PC-9 (cell line): ENCODE data around the gene TXNL4A.

Experiments
- EZH2 ChIP-seq: fragments of 200-600 bp; sonication (generic); IDR thresholded peaks from 2 replicates; pipeline ENCODE4 v1.8.0; 2017; ENCODE audit warnings: antibody characterized with exemption, low read depth
- TF ChIP-seq, protein P1 (sequence below): fragments of 200-600 bp; sonication (generic); conservative IDR thresholded peaks from 2 replicates; pipeline ENCODE4 v1.6.1; 2017; ENCODE audit warnings: mixed run types, antibody characterized with exemption, mild to moderate bottlenecking, moderate library complexity

DNA sequence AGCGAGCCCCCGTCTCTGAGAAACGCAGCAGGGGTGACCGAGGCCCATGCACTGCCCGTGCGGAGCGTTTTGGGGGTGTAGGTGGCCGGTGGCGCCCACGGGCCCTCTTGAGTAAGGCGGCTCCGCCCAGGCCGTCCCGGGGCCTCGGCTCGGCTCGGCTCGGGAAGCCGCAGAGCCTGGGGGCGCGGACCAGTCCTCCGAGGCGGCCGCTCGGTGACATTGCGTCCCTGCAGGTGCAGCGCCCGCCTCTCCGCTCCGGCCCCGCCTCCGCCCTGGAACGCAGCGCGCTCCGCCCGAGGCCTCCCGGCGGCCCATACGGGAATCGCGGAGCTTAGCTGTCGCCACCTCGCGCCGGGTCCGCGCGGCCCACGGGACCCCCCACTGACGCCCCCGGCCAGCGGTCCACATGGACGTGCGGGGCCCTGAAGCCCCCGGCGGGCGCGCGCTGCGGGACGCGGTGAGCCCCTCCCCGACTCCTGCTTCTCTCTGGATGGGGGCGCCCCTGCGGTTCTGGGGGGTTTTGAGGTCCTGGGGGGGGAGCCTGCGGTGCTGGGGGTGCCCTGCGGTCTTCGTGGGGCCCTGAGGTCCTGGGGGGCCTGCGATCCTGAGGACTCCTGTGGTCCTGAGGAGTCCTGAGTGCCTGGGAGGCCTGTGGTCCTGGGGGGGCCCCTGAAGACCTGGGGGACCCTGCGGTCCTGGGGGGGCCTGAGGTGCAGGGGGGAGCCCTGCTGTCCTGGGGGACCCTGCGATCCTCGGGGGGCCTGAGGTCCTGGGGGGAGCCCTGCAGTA, 23.8 kb downstream of the TXNL4A start, which contains the start of gene HSBP1L1:
- TF ChIP-seq, protein P1, sequence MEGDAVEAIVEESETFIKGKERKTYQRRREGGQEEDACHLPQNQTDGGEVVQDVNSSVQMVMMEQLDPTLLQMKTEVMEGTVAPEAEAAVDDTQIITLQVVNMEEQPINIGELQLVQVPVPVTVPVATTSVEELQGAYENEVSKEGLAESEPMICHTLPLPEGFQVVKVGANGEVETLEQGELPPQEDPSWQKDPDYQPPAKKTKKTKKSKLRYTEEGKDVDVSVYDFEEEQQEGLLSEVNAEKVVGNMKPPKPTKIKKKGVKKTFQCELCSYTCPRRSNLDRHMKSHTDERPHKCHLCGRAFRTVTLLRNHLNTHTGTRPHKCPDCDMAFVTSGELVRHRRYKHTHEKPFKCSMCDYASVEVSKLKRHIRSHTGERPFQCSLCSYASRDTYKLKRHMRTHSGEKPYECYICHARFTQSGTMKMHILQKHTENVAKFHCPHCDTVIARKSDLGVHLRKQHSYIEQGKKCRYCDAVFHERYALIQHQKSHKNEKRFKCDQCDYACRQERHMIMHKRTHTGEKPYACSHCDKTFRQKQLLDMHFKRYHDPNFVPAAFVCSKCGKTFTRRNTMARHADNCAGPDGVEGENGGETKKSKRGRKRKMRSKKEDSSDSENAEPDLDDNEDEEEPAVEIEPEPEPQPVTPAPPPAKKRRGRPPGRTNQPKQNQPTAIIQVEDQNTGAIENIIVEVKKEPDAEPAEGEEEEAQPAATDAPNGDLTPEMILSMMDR = no peak; the same call in 1 of the 2 replicates
- TF ChIP-seq EZH2 = no peak
